ENCODE results near the gene SNAPC4.
A peak's percentile ranks its signal among the peaks of the same experiment; 100 is the strongest.
"Not testable (repeated sequence)": the region's sequence is repeated elsewhere in the genome, so short reads cannot be mapped to it uniquely, and the experiment has no call there.

Gene SNAPC4

GRCh38 chr9:136352682-136353081, 47.3 kb downstream of the SNAPC4 start:
- DNase-seq, result peak; percentile 16

- DNase-seq, result not testable (repeated sequence)
These were observed 48.1 kb downstream of the SNAPC4 start for GRCh38 chr9:136351868-136352267.

GRCh38 chr9:136351252-136351800, 48.6 kb downstream of the SNAPC4 start:
- no peak for DNase-seq

Measured in NCI-H2029 treated with DMSO at 0.1 percent for 48 hours (cell line).